GM21515 (cell line): Measurements from ENCODE around the gene PPM1A.

Source experiments
- ATAC-seq: cut with Tn5 transposase; IDR thresholded peaks from one replicate; pipeline ENCODE4 v1.9.1; 2021; ENCODE audit not compliant: unreplicated experiment

Gene PPM1A

GRCh38 chr14:60226298-60226697, 22.7 kb upstream of the PPM1A start:
- no peak for ATAC-seq

- no peak for ATAC-seq
These were observed 21.7 kb upstream of the PPM1A start for GRCh38 chr14:60227291-60227690.

DNA sequence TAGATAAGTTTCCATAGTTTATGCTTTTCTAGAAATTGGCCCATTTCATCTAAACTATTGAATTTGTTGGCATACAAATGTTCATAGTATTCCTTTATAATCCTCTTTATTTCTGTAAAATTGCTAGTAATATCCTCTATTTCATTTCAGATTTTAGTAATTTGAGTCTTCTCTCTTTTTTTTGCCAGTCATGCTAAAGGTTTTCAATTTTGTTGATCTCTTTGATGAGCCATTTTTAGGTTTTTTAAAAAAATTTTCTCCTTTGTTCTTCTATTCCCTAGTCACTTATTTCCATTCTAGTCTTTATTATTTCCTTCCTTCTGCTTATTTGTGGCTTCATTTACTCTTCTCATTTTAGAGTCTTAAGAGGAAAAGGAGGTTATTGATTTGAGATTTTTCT, 19.4 kb upstream of the PPM1A start:
- no peak for ATAC-seq

GRCh38 chr14:60232185-60232584, 16.8 kb upstream of the PPM1A start:
- ATAC-seq = no peak

GRCh38 chr14:60233251-60233650, 15.8 kb upstream of the PPM1A start:
- ATAC-seq = no peak

- ATAC-seq = no peak
These were observed 15.1 kb upstream of the PPM1A start for GRCh38 chr14:60233891-60234290.

- ATAC-seq = no peak
These were observed 13.6 kb upstream of the PPM1A start for GRCh38 chr14:60235440-60235839.

DNA sequence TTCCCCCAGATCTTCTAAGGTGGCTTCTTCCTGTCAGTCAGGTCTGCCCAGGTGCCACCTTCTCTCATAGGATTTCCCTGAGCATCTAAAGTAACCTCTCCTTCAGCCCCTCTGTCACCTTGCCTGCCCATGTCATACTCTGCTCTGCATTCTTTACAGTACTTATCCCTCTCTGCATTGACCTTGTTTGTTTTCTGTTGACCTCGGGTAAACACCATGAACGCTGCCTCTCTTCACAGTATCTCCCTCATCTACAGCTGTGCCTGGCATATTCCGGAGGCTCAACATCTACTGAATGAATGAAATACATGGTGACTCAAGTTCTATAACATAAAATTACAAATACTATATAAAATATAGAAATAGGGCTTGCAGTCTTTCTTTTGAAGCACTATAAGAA, 10.1 kb upstream of the PPM1A start:
- ATAC-seq = no peak

GRCh38 chr14:60240139-60240856, 8.7 kb upstream of the PPM1A start:
- no peak for ATAC-seq

DNA sequence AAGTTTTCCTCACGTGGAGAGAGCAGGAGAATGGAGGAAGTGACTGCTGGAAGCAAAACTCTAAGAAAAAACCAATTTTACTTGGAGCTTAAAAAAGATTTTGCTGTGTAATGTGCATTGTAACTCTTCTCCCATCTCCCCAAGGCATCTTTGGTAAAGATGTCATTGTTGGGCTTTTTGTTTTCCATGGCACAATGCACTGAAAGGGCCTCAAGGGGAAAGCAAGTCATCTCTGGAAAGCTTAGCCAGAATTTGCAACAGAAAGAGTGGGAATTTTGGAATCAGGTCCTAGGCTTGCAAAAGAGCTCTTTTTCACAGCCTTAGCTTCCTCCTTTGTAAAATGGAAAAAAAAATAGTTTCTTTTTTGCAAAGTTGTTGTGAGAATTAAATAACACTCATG, 7.9 kb upstream of the PPM1A start:
- ATAC-seq = no peak

DNA sequence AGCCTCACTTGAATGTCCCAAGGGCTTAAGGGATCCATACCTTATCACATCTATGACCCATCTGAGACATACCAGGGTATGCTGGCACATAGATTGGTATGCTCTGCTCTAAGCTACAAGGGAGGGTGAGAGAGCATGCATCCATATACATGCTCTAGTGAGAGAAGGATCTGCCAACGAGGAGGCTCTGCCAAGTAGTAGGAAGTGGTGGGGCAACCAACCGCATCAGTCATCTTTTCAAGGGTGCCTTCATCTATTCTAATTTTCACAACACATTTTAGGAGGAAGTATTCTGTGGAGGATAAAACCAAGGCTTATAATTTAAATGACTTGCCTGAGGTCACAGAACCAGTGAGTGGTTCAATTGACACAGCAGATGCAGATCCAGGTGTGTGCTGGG, 6.6 kb upstream of the PPM1A start:
- no peak for ATAC-seq

GRCh38 chr14:60245380-60246177, 3.4 kb upstream of the PPM1A start:
- ATAC-seq = no peak

DNA sequence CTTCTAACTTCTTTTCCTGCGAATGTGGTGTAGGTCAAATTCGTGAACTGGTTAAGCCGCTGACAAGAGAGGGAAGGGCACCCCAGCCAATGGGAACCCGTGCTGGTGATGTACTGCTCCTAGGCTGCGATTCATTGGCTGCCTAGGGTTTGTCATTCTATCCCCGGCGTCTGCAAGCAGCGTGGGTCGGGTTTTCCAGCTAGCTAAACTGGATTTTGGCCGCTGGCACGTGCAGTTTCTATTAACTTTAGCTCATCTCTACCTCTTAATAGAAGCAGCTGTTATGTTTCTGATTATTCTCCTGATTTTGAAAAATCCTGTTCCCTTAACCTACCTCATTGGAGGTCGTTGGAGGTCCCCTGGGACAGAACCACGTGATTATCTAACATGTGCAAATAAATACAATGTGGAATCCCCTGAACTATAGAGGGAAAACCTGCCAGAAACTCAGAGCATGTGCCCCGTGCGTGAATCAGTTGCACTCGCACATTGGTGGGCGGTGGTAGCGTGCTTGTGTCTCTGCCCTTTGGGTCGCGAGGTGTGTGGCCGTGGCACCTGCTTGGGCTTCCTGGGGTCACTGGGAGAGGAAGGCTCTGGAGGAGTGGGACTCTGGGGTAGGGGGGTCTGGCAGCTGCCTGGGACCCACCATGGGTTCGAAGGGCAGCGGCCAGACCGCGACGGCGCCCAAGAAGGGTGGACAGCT, 876 bp upstream of the PPM1A start:
- peak; percentile 66 for ATAC-seq

- ATAC-seq = peak; percentile 36
These were observed 568 bp downstream of the PPM1A start for GRCh38 chr14:60249321-60250256.

- no peak for ATAC-seq
These were observed 1.4 kb downstream of the PPM1A start for GRCh38 chr14:60250257-60251035.

GRCh38 chr14:60251877-60252276, 2.9 kb downstream of the PPM1A start:
- no peak for ATAC-seq

- no peak for ATAC-seq
These were observed 3.6 kb downstream of the PPM1A start for GRCh38 chr14:60252630-60253029.

GRCh38 chr14:60253649-60254048, 4.6 kb downstream of the PPM1A start:
- no peak for ATAC-seq

DNA sequence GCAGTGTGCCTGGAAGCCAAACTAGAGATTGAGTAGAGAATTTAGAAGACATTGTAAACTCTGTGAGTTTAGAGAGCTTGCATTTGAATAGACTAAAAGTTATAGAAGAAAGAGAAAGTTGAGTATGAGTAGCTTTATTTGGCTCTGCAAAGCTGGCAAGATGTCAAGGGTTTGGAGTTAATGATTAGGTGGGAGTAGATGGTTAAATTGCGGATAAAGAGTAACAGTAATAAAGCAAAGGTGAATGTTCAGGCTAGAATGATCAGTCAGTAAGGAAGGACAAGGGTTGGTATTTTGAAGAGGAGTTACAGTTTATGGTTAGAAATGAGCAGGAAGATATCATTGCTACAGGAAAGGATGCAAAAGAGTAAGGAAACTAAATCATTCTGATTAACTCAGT, 5.2 kb downstream of the PPM1A start:
- no peak for ATAC-seq

GRCh38 chr14:60257865-60258264, 8.8 kb downstream of the PPM1A start:
- no peak for ATAC-seq
